GM12872 (cell line): Measurements from ENCODE around the gene COMMD4.

Source experiments
- CTCF ChIP-seq: IDR thresholded peaks from 3 replicates; pipeline ENCODE4 v1.5.1; 2011; ENCODE audit warnings: low read depth, mild to moderate bottlenecking, low read length, moderate library complexity; ENCODE audit not compliant: insufficient read depth

Gene COMMD4

GRCh38 chr15:75335705-75336355, at the start of gene COMMD4:
TSS of gene COMMD4 (plus strand) at chr15:75336063. CDS start at chr15:75336090, 27 bp downstream.
- no peak for TF ChIP-seq CTCF

- TF ChIP-seq CTCF, result peak; percentile 54
These were observed 36.6 kb upstream of the COMMD4 start for GRCh38 chr15:75299311-75299688.

- no peak for TF ChIP-seq CTCF
These were observed 33.5 kb upstream of the COMMD4 start for GRCh38 chr15:75302318-75302717.

GRCh38 chr15:75306188-75306587, 29.7 kb upstream of the COMMD4 start:
- TF ChIP-seq CTCF, result no peak

GRCh38 chr15:75307778-75308390, 28.0 kb upstream of the COMMD4 start:
- peak; percentile 69 for TF ChIP-seq CTCF

GRCh38 chr15:75309711-75310110, 26.2 kb upstream of the COMMD4 start:
- no peak for TF ChIP-seq CTCF

GRCh38 chr15:75313116-75313845, 22.6 kb upstream of the COMMD4 start:
- TF ChIP-seq CTCF, result no peak
